ENCODE results near the gene MAST4.

DNA sequence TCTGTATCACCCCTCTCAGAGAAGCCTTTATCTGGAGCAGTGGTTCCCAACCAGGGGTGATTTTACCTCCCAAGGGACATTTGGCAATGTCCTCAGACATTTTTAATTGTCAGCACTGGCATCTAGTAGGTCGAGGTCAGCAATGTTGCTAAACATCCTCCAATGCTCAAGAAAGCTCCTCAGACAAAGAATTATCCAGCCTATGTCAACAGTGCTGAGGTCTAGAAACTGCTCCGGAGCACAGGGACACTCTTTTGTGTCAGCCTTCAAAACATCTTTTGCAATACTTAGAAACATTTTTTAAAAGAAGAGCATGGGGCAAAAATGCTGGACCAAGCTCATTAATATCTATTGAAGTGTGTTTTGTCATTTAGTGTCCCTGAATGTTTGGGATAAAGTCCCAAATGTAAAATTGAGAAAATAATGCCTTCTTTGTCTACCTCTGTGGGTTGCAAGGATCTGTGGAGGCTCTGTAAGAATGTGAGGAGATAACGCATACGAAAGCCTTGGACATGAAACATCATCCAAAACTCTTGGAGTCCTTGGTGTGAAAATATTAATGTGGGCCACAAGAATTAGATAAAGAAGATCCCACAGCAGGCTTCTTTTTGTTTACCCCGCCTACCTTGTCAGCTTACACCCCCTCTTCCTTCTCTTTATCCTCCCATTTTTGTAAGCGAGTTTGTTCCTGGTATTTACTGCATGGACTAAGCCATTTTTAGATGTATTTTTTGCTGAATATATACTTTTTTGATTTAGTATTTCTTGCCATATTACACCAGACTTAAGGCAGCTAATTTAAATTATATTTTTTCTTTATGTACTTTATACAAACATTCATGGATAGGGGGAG is 406.9 kb downstream of the MAST4 start:
- TF ChIP-seq, protein P1, sequence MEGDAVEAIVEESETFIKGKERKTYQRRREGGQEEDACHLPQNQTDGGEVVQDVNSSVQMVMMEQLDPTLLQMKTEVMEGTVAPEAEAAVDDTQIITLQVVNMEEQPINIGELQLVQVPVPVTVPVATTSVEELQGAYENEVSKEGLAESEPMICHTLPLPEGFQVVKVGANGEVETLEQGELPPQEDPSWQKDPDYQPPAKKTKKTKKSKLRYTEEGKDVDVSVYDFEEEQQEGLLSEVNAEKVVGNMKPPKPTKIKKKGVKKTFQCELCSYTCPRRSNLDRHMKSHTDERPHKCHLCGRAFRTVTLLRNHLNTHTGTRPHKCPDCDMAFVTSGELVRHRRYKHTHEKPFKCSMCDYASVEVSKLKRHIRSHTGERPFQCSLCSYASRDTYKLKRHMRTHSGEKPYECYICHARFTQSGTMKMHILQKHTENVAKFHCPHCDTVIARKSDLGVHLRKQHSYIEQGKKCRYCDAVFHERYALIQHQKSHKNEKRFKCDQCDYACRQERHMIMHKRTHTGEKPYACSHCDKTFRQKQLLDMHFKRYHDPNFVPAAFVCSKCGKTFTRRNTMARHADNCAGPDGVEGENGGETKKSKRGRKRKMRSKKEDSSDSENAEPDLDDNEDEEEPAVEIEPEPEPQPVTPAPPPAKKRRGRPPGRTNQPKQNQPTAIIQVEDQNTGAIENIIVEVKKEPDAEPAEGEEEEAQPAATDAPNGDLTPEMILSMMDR (conservative IDR thresholded peaks at IDR 0.05; ENCODE audit: low read length): no peak
- no peak for TF ChIP-seq EZH2phosphoT487 (IDR thresholded peaks at IDR 0.05; ENCODE audit: borderline replicate concordance, low read depth, low read length)
